GM19395 (cell line): Measurements from ENCODE around the gene RFNG.

Experiments
- ATAC-seq: cut with Tn5 transposase; IDR thresholded peaks from one replicate; pipeline ENCODE4 v1.9.1; 2021; ENCODE audit warnings: mild to moderate bottlenecking, moderate library complexity; ENCODE audit not compliant: unreplicated experiment

Gene RFNG

DNA sequence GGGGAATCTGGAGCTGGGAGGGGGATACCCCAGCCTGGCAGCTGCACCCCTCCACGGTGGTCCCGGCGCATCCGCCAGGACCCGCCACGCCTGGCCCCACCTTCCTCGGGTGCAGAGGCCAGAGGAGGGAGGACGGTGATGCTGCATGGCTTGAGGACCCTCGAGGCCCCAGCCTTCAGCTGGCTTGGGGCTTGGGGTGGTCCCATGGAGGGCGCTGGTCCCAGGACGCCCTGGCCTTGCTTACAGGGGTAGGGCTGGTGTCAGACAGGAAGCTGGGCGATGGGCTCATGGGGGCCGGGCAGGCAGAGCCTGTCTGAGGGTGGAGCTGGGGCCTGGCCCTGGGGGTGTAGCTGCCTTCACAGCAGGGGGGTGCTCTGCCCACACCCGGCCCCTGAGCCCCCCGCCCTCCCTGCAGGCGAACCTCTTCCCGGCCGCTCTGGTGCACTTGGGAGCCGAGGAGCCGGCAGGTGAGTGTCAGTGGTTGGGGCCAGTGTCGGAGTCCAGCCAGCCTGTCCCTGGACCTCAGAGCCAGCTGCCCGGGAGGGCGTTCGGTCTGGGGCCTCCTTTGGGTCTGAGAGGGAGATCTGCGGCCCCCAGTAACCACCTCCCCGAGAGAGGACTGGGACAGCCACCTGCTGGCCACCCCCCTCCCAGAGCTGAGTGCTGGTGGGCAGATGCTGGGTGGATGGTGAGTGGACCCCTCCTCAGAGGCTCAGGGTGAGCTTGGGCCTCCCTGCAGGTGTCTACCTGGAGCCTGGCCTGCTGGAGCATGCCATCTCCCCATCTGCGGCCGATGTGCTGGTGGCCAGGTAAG is 35.3 kb downstream of the RFNG start:
- no peak for ATAC-seq

DNA sequence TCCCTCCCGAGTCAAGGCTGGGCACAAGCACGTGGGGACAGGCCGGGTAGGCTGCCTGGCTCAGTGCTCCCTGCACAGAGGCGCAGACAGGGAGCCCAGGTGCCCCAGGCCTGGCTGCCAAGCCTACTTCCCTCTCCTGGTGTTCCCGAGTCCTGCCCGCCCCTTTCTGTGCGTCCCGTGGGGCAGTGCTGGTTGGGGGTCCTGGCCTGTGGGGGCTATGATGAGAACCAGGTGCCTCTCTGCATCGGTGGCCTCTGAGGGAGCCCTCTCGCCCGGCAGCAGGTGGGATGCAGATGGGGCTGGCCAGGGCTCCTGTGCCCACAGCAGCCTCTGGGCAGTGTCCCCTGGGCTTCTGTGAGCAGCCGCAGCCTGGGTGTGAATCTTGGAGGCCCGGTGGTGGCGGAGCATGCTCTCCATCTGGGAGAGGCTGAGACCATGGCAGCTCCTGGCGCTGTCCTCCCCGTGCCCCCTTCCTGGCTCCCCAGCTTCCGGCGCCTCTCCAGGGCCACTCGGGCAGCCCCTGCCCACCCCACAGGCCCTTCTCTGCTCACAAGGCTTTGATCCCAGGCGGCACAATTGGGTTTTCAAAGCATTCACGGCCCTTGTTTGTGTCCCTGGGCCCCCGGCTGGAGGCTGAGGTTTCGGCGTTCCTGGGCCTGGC is 36.2 kb downstream of the RFNG start:
- no peak for ATAC-seq

DNA sequence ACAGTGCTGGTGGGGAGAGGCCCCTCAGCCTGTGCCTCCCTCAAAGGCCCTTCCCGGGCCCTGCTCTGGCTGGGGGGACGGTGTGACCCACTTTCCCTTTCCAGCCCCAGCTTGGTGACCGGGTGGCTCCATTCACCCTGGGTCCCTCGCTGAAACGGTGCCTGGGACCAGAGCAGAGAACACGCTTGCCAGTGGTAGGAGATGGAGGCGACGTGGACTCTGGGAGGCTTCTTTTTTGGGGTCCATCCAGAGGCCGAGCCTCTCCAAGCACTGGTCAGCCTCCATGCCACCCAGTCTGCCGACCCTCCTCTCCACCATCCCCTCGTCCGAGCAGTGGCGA is 36.7 kb downstream of the RFNG start:
- ATAC-seq = no peak

DNA sequence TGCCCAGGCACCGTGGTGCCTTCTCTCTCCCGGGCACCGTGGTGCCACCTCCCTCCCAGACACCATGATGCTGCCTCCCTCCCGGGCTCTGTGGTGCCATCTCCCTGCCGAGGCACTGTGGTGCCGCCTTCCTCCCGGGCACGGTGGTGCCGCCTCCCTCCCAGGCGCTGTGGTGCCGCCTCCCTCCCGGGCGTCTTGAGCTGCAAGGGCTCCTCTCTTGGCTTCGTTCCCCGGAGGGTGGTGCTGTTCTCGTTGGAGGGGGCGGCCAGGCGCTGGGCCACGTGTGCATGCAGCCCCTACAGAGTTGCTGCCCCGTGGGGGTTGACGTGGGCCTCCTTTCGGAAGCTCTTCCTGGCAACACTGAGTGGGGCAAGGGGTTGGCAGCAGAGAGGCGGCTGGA is 37.2 kb downstream of the RFNG start:
- no peak for ATAC-seq

DNA sequence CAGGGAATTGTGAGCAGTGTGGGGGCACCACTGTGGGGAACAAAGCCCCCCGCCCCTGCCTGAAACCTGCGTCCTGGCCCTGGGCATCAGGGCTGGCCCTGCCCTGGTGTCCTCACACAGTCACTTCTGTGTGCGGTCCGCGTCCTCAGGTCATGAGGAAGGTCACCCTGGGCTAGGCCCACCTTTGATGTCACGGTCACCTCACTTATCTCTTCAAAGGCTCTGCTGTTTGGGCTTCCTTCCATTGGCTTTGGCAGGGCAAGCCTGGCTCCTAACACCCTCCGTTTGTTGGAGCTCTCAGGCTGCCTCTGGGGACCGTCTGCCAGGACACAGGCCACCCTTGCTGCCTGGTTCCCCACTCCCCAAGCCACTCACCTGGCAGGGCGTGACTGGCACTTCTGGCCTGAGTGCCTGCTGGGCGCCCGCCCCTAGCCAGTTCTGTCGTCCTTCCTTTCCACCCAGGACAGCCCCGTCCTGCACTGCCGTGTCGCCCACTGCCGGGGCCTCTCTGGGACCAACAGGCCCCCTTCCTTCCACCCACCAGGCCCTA is 37.8 kb downstream of the RFNG start:
- no peak for ATAC-seq

DNA sequence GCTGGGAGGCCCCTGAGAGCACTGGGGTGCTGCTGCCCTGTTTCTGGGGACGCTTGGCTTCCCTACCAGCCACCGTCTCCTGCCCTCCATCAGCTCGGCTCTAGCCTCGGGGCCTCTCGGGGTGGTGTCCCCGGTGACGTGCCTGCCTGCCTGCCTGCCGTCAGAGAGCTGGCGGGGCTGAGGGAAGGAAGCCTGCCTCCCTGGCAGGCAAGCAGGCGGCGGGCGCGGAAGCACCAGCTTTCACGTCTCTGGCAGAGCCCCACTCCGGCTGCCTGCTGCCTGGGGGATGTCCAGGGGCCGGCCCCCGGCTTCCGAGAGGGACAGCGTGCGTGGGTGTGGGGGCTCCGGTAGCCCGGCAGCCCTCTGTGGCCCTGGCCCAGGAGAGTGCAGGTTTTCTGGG is 38.3 kb downstream of the RFNG start:
- no peak for ATAC-seq

DNA sequence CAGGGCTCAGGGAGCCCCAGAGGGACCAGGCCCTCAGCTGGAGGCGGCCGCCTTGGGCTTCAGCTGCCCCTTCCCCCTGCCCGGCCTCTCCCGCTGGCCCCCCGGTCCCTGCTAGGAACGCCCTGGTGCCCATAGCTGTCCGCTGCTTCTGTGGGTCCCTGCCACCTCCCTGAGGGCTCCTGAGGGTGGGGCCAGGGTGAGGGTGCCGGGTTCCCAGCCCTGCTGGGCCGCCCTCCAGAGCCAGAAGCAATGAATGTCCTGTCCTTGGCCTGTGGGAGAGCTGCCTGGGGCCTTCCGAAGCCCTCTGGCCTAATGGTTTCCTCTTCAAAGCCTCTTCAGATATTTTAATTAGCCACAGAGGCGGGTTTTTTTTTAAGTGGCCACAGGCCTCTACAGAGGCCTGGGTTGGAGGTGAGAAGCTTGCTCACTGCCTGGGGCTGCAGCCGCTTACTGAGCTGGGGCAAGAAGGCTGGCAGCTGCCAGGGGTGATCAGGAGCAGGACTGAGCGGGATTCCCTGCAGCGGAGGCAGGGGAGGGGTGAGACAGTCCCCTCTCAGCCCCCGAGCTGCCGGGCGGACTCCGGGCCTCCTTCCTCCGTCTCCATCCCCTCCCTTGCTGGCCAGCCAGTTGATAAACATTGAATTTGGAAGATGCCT is 38.8 kb downstream of the RFNG start:
- ATAC-seq = no peak

DNA sequence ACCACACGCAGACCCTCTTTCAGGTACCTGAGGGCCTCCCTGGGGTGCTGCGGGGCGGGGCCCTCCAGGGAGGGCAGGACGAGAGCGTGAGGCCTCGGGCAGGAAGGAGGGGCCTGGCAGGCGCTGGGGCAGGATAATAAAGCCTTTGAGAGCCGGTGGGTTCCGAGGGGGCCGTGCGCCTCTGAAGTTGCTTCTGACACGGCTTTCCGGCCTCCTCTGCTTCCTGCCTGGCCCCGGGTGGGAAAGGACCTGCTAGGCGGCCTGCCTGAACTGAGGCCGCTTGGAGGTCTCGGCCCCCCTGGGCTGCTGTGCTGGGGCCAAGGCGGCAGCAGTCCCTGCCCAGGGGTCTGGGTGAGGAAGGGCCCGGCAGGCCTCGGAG is 39.4 kb downstream of the RFNG start:
- ATAC-seq = no peak

DNA sequence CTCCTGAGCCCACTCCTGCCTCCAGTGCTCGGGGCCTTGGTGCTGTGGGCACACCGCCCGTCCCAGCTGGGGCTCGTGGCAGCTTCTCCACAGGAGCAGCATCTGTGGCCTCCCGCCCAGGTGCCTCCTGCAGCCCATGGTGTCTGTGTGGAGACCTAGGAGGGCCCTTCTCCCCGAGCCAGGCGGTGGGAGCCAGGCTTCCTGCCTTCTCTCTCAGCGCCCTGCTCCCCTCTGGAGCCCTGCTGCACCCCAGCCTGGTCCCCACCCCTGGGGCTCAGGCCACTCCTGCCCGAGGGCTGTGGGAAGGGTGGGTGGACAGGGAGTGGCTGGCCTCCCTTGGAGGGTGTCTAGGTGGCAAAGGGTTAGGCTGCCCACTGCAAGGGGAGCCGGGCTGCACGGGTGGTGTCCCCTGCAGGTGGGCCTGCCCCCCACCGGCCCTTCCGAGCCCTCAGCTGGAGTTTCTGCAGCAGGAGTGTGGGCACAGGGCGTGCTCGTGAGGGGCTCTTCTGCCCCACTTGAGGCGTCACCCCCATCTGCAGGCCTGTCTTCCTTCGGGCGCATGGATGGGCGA is 39.9 kb downstream of the RFNG start:
- no peak for ATAC-seq

DNA sequence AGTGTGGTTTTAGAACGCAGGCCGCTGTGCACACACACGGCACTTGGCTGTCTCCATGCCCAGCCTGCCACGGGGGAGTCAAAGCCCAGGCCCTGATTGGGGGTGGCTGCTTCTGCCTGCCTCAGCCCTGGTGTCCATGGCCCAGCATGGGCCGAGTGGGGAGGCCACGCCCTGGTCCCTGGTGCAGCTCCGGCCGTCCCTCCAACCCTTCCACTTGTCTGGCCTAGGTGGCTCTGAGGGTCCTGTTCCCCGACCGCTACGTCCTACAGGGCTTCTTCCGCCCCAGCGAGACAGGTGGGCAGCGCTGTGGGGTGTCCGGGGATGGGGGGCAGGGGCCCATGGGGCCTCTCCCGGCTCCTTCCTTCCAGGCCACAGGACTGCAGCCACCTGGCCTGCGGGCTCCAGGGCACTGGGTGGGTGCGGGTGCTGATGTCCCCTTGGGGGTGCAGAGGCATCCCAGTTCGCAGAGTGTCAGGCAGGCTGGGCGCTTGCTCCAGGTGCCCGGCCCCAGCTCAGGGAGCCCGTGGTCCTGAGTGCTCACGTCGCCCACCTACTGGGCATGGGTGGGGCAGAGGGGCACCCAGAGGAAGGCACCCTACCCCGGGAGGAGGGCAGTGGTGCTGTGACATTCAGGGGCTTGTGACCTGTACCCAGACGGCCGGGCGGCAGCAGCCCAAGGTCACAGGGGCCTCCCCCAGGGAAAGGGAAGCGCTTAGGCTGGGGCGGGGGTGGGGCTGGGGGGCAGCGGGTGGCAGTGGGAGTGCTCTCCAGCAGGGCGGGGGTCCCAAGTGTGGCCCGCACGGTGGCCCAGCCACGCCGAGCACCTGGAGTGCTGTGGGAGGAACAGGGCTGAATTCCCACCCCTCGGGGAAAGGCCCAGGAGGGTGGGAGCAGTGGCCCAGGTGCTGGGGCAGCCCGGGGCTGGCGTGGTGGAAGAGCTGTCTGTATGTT is 40.8 kb downstream of the RFNG start:
- no peak for ATAC-seq

DNA sequence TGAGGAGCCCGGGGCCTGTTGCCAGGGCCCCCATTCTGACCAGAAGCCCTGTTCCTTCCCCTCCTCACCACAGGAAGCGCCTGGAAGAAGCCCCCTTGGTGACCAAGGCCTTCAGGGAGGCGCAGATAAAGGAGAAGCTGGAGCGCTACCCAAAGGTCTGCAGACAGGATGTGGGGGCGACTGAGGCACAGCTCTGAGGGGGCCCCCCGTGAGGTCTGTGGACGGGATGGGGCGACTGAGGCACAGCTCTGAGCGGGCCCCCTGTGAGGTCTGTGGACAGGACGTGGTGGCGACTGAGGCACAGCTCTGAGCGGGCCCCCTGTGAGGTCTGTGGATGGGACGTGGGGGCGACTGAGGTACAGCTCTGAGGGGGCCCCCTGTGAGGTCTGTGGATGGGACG is 42.2 kb downstream of the RFNG start:
- no peak for ATAC-seq

DNA sequence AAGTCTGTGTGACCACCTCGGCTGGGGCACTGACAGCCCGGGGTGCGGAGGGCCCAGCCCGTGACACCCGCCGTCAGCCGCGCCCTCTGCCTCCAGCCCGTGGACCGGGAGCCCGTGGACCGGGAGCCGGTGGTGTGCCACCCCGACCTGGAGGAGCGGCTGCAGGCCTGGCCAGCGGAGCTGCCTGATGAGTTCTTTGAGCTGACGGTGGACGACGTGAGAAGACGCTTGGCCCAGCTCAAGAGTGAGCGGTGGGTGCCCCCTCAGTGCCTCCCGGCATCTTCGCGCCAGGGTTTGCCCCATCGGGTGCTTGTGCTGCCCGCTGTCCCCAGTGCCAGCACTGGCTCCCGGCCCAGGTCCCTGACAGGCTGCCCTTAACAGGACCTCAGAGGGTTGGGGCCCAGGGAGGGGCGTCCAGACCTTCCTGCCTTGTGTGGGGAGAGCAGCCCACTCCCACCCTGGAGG is 42.6 kb downstream of the RFNG start:
- no peak for ATAC-seq

DNA sequence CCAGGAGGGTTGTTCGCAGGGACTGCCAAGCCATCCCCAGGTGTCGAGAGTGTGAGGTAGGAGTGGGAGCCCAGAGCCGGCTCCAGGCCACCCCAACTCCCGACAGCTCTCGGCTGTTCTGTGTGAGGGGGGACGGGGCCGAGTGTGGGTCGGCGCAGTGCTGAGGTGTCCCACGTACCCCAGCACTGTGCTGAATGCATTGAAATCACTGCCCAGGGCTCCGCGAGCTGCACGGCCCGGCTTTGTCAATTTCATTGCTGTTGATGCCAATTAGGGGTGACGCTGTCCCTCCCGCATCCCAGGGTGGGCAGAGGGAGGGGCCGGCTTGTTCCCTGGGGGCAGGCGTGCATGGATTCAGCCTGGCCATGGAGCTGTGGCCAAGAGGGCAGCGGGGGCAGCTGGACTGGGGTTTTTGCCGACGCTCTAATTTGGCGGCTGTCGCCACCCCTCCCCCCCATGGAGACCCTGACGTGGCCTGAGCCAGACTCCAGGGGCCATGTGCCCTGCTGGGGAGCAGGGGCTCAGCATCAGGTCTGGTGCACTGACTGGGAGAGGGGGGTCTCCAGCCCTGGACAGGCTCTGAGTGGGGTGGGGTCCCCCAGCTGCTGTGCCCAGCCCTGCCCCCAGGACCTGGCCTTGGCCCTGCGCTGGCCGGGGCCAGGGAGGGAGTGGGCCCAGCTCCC is 43.2 kb downstream of the RFNG start:
- no peak for ATAC-seq

DNA sequence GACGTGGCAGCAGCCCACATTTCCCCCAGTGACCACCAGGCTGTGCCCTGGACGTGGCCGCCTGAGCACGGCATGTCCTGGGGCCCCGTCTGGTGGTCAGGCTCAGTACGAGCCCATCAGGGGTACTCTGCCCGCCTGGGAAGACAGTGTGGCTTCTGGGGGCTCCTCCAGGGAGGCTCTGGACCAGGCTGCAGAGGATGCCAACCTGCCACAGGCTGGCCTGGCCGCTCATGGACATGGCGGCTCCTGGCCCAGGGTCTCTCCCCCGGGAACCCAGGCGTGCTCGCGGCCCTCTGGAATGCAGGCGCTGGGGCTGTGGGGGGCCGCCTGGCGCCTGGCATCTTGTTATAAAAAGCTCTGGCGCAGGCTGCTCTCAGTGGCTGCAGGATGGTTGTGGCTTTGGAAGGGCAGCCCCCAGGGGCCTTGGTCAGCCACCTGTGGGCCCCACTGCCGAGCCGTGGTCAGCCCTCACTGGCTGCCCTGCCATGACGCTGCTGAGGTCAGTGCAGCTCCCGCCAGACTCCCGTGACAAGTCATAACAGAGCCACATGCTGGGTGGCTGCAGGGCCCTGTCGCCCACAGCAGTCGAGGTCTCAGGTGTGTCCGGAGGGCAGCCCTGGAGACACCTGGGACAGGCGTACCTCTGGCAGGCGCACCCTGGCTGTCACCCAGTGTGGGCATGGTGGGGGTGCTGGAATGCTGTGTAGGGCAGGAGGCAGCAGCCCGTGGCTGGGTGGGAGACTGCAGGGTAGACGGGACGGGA is 43.9 kb downstream of the RFNG start:
- ATAC-seq = no peak

DNA sequence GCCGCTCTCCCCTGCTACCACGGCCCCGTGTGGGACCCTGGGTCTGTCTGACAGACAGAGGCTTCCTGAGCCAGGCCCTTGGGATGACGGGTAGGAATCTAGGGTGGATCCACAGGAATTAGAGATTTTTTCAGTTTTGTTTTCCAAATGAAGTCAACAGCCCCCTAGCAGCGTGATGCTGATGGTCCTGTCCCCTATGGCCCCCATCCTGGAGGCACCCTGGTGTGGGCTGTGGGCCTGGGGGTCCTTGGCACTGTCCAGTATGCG is 44.5 kb downstream of the RFNG start:
- ATAC-seq = no peak

DNA sequence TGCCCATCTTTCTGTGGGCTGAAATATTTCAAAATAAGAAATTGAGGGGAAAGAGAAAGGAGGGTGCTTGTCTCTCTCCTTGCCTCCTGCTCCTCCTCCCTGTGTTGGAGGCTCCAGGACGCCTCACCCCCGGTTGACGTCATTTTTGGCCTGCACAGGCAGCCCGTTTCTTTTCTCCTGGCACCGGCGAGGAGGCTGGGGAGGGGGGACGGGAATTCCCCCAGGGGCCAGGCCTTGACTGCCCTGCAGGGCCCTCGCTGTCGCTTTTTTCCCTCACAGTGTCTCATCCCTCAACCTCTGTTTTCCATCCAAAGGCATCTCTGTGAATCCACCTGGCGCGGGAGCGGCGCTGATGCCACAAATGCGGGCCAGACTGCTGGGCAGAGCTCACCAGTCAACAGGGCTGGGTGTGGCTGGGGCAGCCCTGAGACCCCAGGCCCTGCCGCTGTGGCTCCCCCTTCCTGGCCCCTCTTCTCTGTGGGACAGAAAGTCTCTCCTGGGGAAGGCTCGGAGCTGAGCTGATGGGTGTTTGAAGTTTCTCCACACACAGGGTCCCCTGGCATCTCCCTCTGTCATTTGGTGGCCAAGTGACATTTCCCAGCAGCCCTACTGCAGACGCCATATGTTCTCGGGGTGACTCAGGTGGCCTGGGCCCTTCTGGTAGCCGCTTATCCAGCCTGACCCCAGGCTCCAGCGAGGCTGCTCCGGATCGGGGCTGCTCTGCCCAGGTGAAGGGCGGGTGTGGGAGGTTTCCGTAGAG is 45.0 kb downstream of the RFNG start:
- ATAC-seq = no peak

DNA sequence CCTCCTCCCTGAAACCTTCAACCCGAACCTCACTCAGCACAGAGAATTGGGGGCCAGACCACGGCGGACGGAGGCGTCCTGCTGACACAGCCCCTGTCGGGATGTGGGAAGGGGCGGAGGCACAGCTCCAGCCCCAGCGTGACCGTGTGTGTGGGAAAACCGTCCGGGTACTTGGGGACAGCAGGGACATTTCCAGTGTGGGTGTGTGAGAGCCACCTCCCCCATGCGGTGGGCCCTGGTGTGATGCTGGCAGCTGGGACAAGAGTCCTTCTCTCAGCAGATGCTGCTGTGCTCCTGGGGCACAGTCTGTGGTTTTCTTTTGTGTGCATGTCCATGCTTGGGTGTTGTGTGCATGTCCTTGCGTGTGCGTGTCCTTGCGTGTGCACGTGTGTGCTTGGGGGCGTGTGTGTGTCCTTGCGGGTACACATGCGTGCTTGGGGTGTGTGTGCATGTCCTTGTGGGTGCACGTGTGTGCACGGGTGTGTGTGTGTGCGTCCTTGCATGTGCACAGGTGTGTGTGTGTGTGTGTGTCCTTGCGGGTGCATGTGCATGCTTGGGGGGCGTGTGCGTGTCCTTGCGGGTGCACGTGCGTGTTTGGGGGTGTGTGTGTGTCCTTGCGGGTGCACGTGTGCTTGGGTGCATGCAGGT is 45.8 kb downstream of the RFNG start:
- ATAC-seq = no peak
